Hepatocyte (in vitro differentiated cells): ENCODE data around the gene TASP1. TPM values are rescaled to one million over a fixed set of nuclear protein-coding genes. Genes with fewer than 3 reads are reported as not detected.

ENCODE experiments used
- DNase-seq: peaks from one replicate; pipeline ENCODE4 v3.0.0-alpha.2; 2016; ENCODE audit warnings: low spot score
- H2AFZ ChIP-seq: fragments of 200-600 bp; sonication (generic); 2 replicates; pipeline ENCODE4 v1.6.0; 2016; ENCODE audit warnings: antibody characterized with exemption, mild to moderate bottlenecking
- H3K27ac ChIP-seq: fragments of 200-600 bp; sonication (generic); 2 replicates; pipeline ENCODE4 v1.5.1; 2016; ENCODE audit warnings: mild to moderate bottlenecking
- H3K27me3 ChIP-seq: fragments of 200-600 bp; sonication (generic); 2 replicates; pipeline ENCODE4 v1.6.1; 2016
- H3K36me3 ChIP-seq: fragments of 200-600 bp; sonication (generic); replicated peaks from 2 replicates; pipeline ENCODE4 v1.5.1; 2016; ENCODE audit warnings: low read depth; ENCODE audit not compliant: insufficient read depth
- H3K4me1 ChIP-seq: fragments of 200-600 bp; sonication (generic); 2 replicates; pipeline ENCODE4 v1.5.1; 2016; ENCODE audit warnings: mild to moderate bottlenecking, moderate library complexity; ENCODE audit not compliant: insufficient read depth
- H3K4me2 ChIP-seq: fragments of 200-600 bp; sonication (generic); 2 replicates; pipeline ENCODE4 v1.6.0; 2016
- H3K4me3 ChIP-seq: fragments of 200-600 bp; sonication (generic); 2 replicates; pipeline ENCODE4 v1.5.1; 2016; ENCODE audit warnings: mild to moderate bottlenecking
- H3K79me2 ChIP-seq: fragments of 200-600 bp; sonication (generic); 2 replicates; pipeline ENCODE4 v1.6.0; 2017; ENCODE audit warnings: mild to moderate bottlenecking
- H3K9me2 ChIP-seq: fragments of 200-600 bp; sonication (generic); replicated peaks from 2 replicates; pipeline ENCODE4 v1.6.0; 2017; ENCODE audit warnings: mild to moderate bottlenecking; ENCODE audit not compliant: insufficient read depth
- H3K9me3 ChIP-seq: fragments of 200-600 bp; sonication (generic); 2 replicates; pipeline ENCODE4 v1.5.1; 2016; ENCODE audit warnings: low read depth, mild to moderate bottlenecking
- H4K20me1 ChIP-seq: fragments of 200-600 bp; sonication (generic); 2 replicates; pipeline ENCODE4 v1.6.0; 2016; ENCODE audit warnings: mild to moderate bottlenecking; ENCODE audit not compliant: insufficient read depth, poor library complexity, severe bottlenecking
- CTCF ChIP-seq: fragments of 200-600 bp; sonication (generic); IDR thresholded peaks from 2 replicates; pipeline ENCODE4 v1.5.1; 2016; ENCODE audit warnings: antibody characterized with exemption, mild to moderate bottlenecking; ENCODE audit not compliant: poor library complexity
- EZH2 ChIP-seq: fragments of 200-600 bp; sonication (generic); IDR thresholded peaks from 2 replicates; pipeline ENCODE4 v1.6.1; 2016; ENCODE audit warnings: antibody characterized with exemption, mild to moderate bottlenecking, borderline replicate concordance
- EZH2phosphoT487 ChIP-seq: fragments of 200-600 bp; sonication (generic); IDR thresholded peaks from one replicate; pipeline ENCODE4 v1.6.1; 2018; ENCODE audit warnings: antibody characterized with exemption, mild to moderate bottlenecking, low read depth, moderate library complexity; ENCODE audit not compliant: unreplicated experiment, severe bottlenecking
- WGBS: methylation state at CpG from one replicate; pipeline ENCODE4 v1.1.6; 2016; ENCODE audit warnings: low lambda C conversion rate; ENCODE audit errors: missing lambda C conversion rate; 5-methylcytosine and 5-hydroxymethylcytosine counted together
- polyA plus RNA-seq: library from polyadenylated mRNA; unstranded; fragments of >200 nt; fragmentation: Nextera tagmentation; extraction: Ambion mirVana; gene quantifications from 2 replicates; pipeline ENCODE4 v1.2.1, GENCODE V29; 2016
- total RNA-seq: library from RNA; depleted of rRNA; stranded (reverse); fragments of >200 nt; gene quantifications from 2 replicates; pipeline ENCODE4 v1.2.3, GENCODE V29; 2014

TASP1 gene
- total and polyA plus RNA-seq, 2 experiments from 2014 or later: 11.1 to 12.9 TPM

GRCh38 chr20:13342469-13343242 is 296.1 kb downstream of the TASP1 start:
- Histone ChIP-seq H3K4me2 (no peak overlapping the region), H3K4me3 (no peak overlapping the region), H3K9me3 (no peaks in the 10 kb centered on the region), H3K27me3 (no peaks in the 10 kb centered on the region), H4K20me1 (no peaks in the 10 kb centered on the region), H3K36me3 (no peaks in the 10 kb centered on the region), H2AFZ (no peak overlapping the region), H3K9me2 (no peaks in the 10 kb centered on the region), H3K79me2 (no peaks in the 10 kb centered on the region), H3K27ac (peak overlapping the region; percentile 85), H3K4me1 (peaks cover 16% of the 10 kb centered on the region)
- TF ChIP-seq CTCF: no peak
- no peak for TF ChIP-seq EZH2phosphoT487
- no peak for TF ChIP-seq EZH2
- DNase-seq: peak; percentile 52
- WGBS: 66% methylated on average over 12 of the region's 12 CpGs

- H3K4me2 ChIP-seq: no peak overlapping the region
- H3K36me3 ChIP-seq: no peaks in the 10 kb centered on the region
- TF ChIP-seq CTCF (no peak), EZH2phosphoT487 (no peak), EZH2 (no peak)
- no peaks in the 10 kb centered on the region for H3K9me2 ChIP-seq
- 82% methylated on average over 9 of the region's 9 CpGs for WGBS
- H2AFZ ChIP-seq: no peak overlapping the region
- H4K20me1 ChIP-seq: no peaks in the 10 kb centered on the region
- no peak for DNase-seq
- no peak overlapping the region for H3K4me3 ChIP-seq
- no peaks in the 10 kb centered on the region for H3K27me3 ChIP-seq
- H3K9me3 ChIP-seq: no peaks in the 10 kb centered on the region
- no peaks in the 10 kb centered on the region for H3K79me2 ChIP-seq
- H3K4me1 ChIP-seq: peaks cover 16% of the 10 kb centered on the region
- H3K27ac ChIP-seq: peak overlapping the region; percentile 85
Measured at GRCh38 chr20:13341737-13342393, 296.9 kb downstream of the TASP1 start.

- Histone ChIP-seq H3K79me2 (no peaks in the 10 kb centered on the region), H3K9me3 (no peaks in the 10 kb centered on the region), H4K20me1 (no peaks in the 10 kb centered on the region), H3K4me2 (no peak overlapping the region), H2AFZ (no peak overlapping the region), H3K27me3 (no peaks in the 10 kb centered on the region), H3K9me2 (no peaks in the 10 kb centered on the region), H3K4me1 (peaks cover 16% of the 10 kb centered on the region), H3K36me3 (no peaks in the 10 kb centered on the region), H3K4me3 (no peak overlapping the region), H3K27ac (peak overlapping the region; percentile 56)
- WGBS: 60% methylated on average over 2 of the region's 2 CpGs
- no peak for TF ChIP-seq EZH2
- TF ChIP-seq EZH2phosphoT487: no peak
- TF ChIP-seq CTCF: no peak
- no peak for DNase-seq
Measured at GRCh38 chr20:13340088-13340487, 298.6 kb downstream of the TASP1 start.

Other genes with a start within 250 kb of the TASP1 start
- 9.3 and 11.8 TPM in 2 replicates for gene ESF1, start 146.0 kb upstream of the TASP1 start, total RNA-seq
- gene ESF1, start 146.0 kb upstream of the TASP1 start, polyA plus RNA-seq: 6.8 and 8.7 TPM in 2 replicates
- 16.6 and 19.9 TPM in 2 replicates for gene NDUFAF5, start 146.1 kb upstream of the TASP1 start, total RNA-seq
- 21.3 and 21.7 TPM in 2 replicates for gene NDUFAF5, start 146.1 kb upstream of the TASP1 start, polyA plus RNA-seq